GM12878 (cell line): ENCODE results near the gene KLHL10. TPM values are rescaled to one million over a fixed set of nuclear protein-coding genes. Genes with fewer than 3 reads are reported as not detected.

Experiments
- ATAC-seq: fragments of 200-7000 bp; cut with Tn5 transposase; 3 replicates; pipeline ENCODE4 v1.9.1; 2020; ENCODE audit warnings: mild to moderate bottlenecking, moderate library complexity
- BruUV-seq: library from RNA; stranded (reverse); fragments of 400-500 nt; replicated peaks from 2 replicates; lab custom pipeline; 2021; lab: Mats Ljungman, UMichigan
- CTCF ChIA-PET: fragments of 300-600 bp; sonication (Branson Sonifier 250); formaldehyde crosslinking; extraction: SDS; loops from one replicate; lab custom pipeline; 2021; ENCODE audit warnings: inconsistent platforms; lab: Yijun Ruan, JAX
- POLR2A ChIA-PET: fragments of 350-600 bp; formaldehyde crosslinking; extraction: SDS; loops from one replicate; lab custom pipeline; 2021; ENCODE audit warnings: inconsistent platforms; lab: Charles Lee
- RAD21 ChIA-PET: fragments of 300-600 bp; sonication (Branson Sonifier 250); formaldehyde crosslinking; loops from one replicate; lab custom pipeline; 2023; ENCODE audit warnings: antibody characterized with exemption; ENCODE audit not compliant: unreplicated experiment; lab: Charles Lee
- SMC1A ChIA-PET: fragments of 300-600 bp; sonication (Branson Sonifier 250); formaldehyde crosslinking; loops from one replicate; lab custom pipeline; 2023; ENCODE audit not compliant: unreplicated experiment, uncharacterized antibody; lab: Charles Lee
- DNase-seq: peaks from one replicate; pipeline ENCODE4 v3.0.0-alpha.2; 2011; ENCODE audit warnings: low read depth, low spot score
- FAIRE-seq: peaks from 3 replicates; lab custom pipeline; 2011; peaks lifted over from hg19 to GRCh38; lab: Jason Lieb, UNC
- H2AFZ ChIP-seq: 2 replicates; pipeline ENCODE4 v1.6.0; 2011; ENCODE audit warnings: low read depth, low read length, control low read depth; ENCODE audit not compliant: control insufficient read depth
- H3K27ac ChIP-seq: 2 replicates; pipeline ENCODE4 v1.5.1; 2011; ENCODE audit warnings: control low read depth; ENCODE audit not compliant: control insufficient read depth, insufficient read depth
- H3K27me3 ChIP-seq, 2 experiments: replicated peaks in 1 of 2; 2 replicates each; pipeline versions ENCODE4 v1.6.0 to v1.6.1; 2011; ENCODE audit warnings: low read length in 1 of 2; ENCODE audit not compliant: control insufficient read depth in 2 of 2, insufficient read depth in 2 of 2
- H3K36me3 ChIP-seq, 2 experiments: 2 replicates each; pipeline ENCODE4 v1.5.1; 2011; ENCODE audit warnings: low read length in 1 of 2; ENCODE audit not compliant: control insufficient read depth in 2 of 2, insufficient read depth in 2 of 2
- H3K4me1 ChIP-seq: 2 replicates; pipeline ENCODE4 v1.6.1; 2011; ENCODE audit warnings: mild to moderate bottlenecking, low read length, moderate library complexity, mixed read lengths; ENCODE audit not compliant: control insufficient read depth, insufficient read depth
- H3K4me2 ChIP-seq: 2 replicates; pipeline ENCODE4 v1.6.0; 2011; ENCODE audit warnings: control low read depth; ENCODE audit not compliant: control insufficient read depth, insufficient read depth
- H3K4me3 ChIP-seq: fragments of 200-600 bp; sonication (generic); 2 replicates; pipeline ENCODE4 v1.5.1; 2016
- H3K79me2 ChIP-seq: 2 replicates; pipeline ENCODE4 v1.6.0; 2011; ENCODE audit warnings: low read length; ENCODE audit not compliant: control insufficient read depth, insufficient read depth
- H3K9ac ChIP-seq: 2 replicates; pipeline ENCODE4 v1.8.0; 2011; ENCODE audit warnings: low read length, control low read depth, mixed read lengths; ENCODE audit not compliant: control insufficient read depth, insufficient read depth
- H3K9me3 ChIP-seq: replicated peaks from 3 replicates; pipeline ENCODE4 v1.5.1; 2011; ENCODE audit warnings: mild to moderate bottlenecking, low read length; ENCODE audit not compliant: control insufficient read depth, insufficient read depth
- H4K20me1 ChIP-seq: 2 replicates; pipeline ENCODE4 v1.6.0; 2011; ENCODE audit not compliant: control insufficient read depth, insufficient read depth
- CHD2 ChIP-seq: IDR thresholded peaks from 2 replicates; pipeline ENCODE4 v1.6.1; 2011; ENCODE audit warnings: low read depth, low read length, improper control_type of control experiment, borderline replicate concordance
- FOXM1 ChIP-seq: IDR thresholded peaks from 2 replicates; pipeline ENCODE4 v1.6.1; 2012; ENCODE audit warnings: low read depth, mild to moderate bottlenecking, inconsistent platforms, low read length, moderate library complexity
- GATAD2B ChIP-seq: fragments of 450-650 bp; conservative IDR thresholded peaks from 2 replicates; pipeline ENCODE4 v1.6.1; 2017; ENCODE audit warnings: low read depth, mild to moderate bottlenecking, moderate library complexity
- JUNB ChIP-seq: IDR thresholded peaks from 2 replicates; pipeline ENCODE4 v1.6.1; 2016; ENCODE audit warnings: antibody characterized with exemption, mild to moderate bottlenecking
- NFIC ChIP-seq: IDR thresholded peaks from 2 replicates; pipeline ENCODE4 v1.6.1; 2012; ENCODE audit warnings: low read depth, mild to moderate bottlenecking, inconsistent platforms, low read length, moderate library complexity
- NR2F1 ChIP-seq: fragments of 450-650 bp; conservative IDR thresholded peaks from 2 replicates; pipeline ENCODE4 v1.6.1; 2017; ENCODE audit warnings: mild to moderate bottlenecking
- NRF1 ChIP-seq: conservative IDR thresholded peaks from 2 replicates; pipeline ENCODE4 v1.6.1; 2011; ENCODE audit warnings: mild to moderate bottlenecking, low read depth, low read length, improper control_type of control experiment
- PML ChIP-seq: IDR thresholded peaks from 2 replicates; pipeline ENCODE4 v1.6.1; 2012; ENCODE audit warnings: low read length, inconsistent platforms
- RCOR1 ChIP-seq: conservative IDR thresholded peaks from 2 replicates; pipeline ENCODE4 v1.6.1; 2012; ENCODE audit warnings: low read depth, low read length, improper control_type of control experiment
- SIX5 ChIP-seq: IDR thresholded peaks from 2 replicates; pipeline ENCODE4 v1.6.1; 2011; ENCODE audit warnings: mild to moderate bottlenecking, low read depth, low read length, moderate library complexity; ENCODE audit not compliant: severe bottlenecking
- SRF ChIP-seq, 2 experiments: IDR thresholded peaks; 2 replicates each; pipeline ENCODE4 v1.6.1; 2011; ENCODE audit warnings: low read depth in 2 of 2, low read length in 2 of 2, mild to moderate bottlenecking in 1 of 2, moderate library complexity in 1 of 2
- SUZ12 ChIP-seq: fragments of 200-600 bp; sonication (generic); IDR thresholded peaks from one replicate; pipeline ENCODE4 v1.6.1; 2018; ENCODE audit warnings: antibody characterized with exemption, mild to moderate bottlenecking; ENCODE audit not compliant: unreplicated experiment
- ZZZ3 ChIP-seq: IDR thresholded peaks from 2 replicates; pipeline ENCODE4 v1.6.1; 2011; ENCODE audit warnings: low read depth; ENCODE audit not compliant: control insufficient read depth, insufficient read length
- WGBS: methylation state at CpG from one replicate; pipeline ENCODE4 v1.1.6; 2016; ENCODE audit warnings: low lambda C conversion rate; ENCODE audit not compliant: insufficient replicate concordance, insufficient coverage; ENCODE audit errors: missing lambda C conversion rate; 5-methylcytosine and 5-hydroxymethylcytosine counted together
- in situ Hi-C: fragments of 300-500 bp; cut with MboI; formaldehyde crosslinking; loops from 9 replicates; pipeline ENCODE4 v1.14.3; 2018; ENCODE audit warnings: mixed read lengths
- intact Hi-C: fragments of 100-400 bp; cut with micrococcal nuclease; formaldehyde crosslinking; loops from one replicate; pipeline ENCODE4 v1.14.2; 2022; ENCODE audit not compliant: unreplicated experiment
- polyA plus RNA-seq, 11 experiments: library from polyadenylated mRNA; depleted of rRNA in 4 of 11; unstranded in 6 of 11; stranded (reverse) in 5 of 11; fragments of >200 nt; fragmentation: Nextera tagmentation in 4 of 11; fragmentation: Illumina TruSeq in 1 of 11; extraction: Ambion mirVana in 4 of 11; extraction: Trizol in 1 of 11; gene quantifications; 1 replicate in 1 of 11; 2 replicates in 10 of 11; pipeline versions ENCODE4 v1.2.1 to v1.2.3, GENCODE V29; 2011 to 2016; ENCODE audit warnings: inconsistent platforms in 2 of 11, missing spikeins in 2 of 11, low read depth in 1 of 11
- total RNA-seq, 4 experiments: library from RNA; depleted of rRNA in 3 of 4; stranded (reverse); fragments of >200 nt in 3 of 4; fragmentation: Illumina TruSeq in 1 of 4; extraction: Trizol in 1 of 4; gene quantifications; 2 replicates each; pipeline versions ENCODE4 v1.2.1 to v1.2.3, GENCODE V29; 2013 to 2021
- TF ChIP-seq, protein P1 (sequence below): IDR thresholded peaks from 2 replicates; pipeline ENCODE4 v1.6.1; 2012; ENCODE audit warnings: low read depth, low read length, improper control_type of control experiment
- TF ChIP-seq, protein P2 (sequence below): fragments of 450-650 bp; IDR thresholded peaks from 2 replicates; pipeline ENCODE4 v1.6.1; 2017; ENCODE audit warnings: mild to moderate bottlenecking, moderate library complexity
- TF ChIP-seq, protein P3 (sequence below): fragments of 450-650 bp; IDR thresholded peaks from 2 replicates; pipeline ENCODE4 v1.6.1; 2017; ENCODE audit warnings: mild to moderate bottlenecking

KLHL10 gene
- total and polyA plus RNA-seq, 10 of the 15 experiments (the other 5 are each of a cell fraction or from before 2014, with no cell fraction given): 0.13 to 0.62 (median 0.20) TPM; not detected in 4

- SMC1A ChIA-PET: interaction anchor here (1.3 to 2.0 kb wide), 3 partner anchors 12 to 27 kb away, joined by 3 to 4 read pairs (median 4); no protein-coding TSS in a partner anchor
- Histone ChIP-seq H3K27ac (peak within 1 kb of the TSS; percentile 55), H3K9ac (peak within 1 kb of the TSS; percentile 89), H3K4me3 (peak within 1 kb of the TSS; percentile 92), H3K4me1 (peaks cover 9% of the 10 kb centered on the region; the same call in 1 of the 2 replicates), H2AFZ (peak within 1 kb of the TSS; percentile 90), H4K20me1 (no peaks in the 10 kb centered on the region), H3K4me2 (peak within 1 kb of the TSS; percentile 95), H3K79me2 (peaks cover 2% of the 10 kb centered on the region), H3K36me3 (no peaks in the 10 kb centered on the region), H3K9me3 (no peaks in the 10 kb centered on the region), H3K27me3 (no peaks in the 10 kb centered on the region)
- DNase-seq (no peak), FAIRE-seq (no peak), ATAC-seq (peak; percentile 94)
- CTCF ChIA-PET: interaction anchor here (0.9 to 1.7 kb wide), 3 partner anchors 12 to 124 kb away, joined by 3 to 5 read pairs (median 3); no protein-coding TSS in a partner anchor
- POLR2A ChIA-PET: interaction anchor here (0.6 to 1.9 kb wide), 5 partner anchors 14 to 694 kb away, joined by 3 to 6 read pairs (median 4); partner anchors contain the start of gene KLHL11
- in situ Hi-C loops: no loop called here
- intact Hi-C loops: no loop called here
- no TSS peak for BruUV-seq
- WGBS: 3% methylated on average over 43 of the region's 72 CpGs
- RAD21 ChIA-PET: no interaction called here
- no peak for TF ChIP-seq ZZZ3
- no peak for TF ChIP-seq CHD2
- no peak for TF ChIP-seq NFIC
- peak; percentile 30; the same call in 1 of the 2 replicates for TF ChIP-seq NRF1
- no peak for TF ChIP-seq RCOR1
- TF ChIP-seq GATAD2B: peak; percentile 51
- TF ChIP-seq PML: no peak
- TF ChIP-seq NR2F1: peak; percentile 34; the same call in 1 of the 2 replicates
- peak; percentile 18 to 77; a peak in 2 of 4 replicates for TF ChIP-seq SRF (IDR thresholded peaks at IDR 0.05; ENCODE audit: low read depth in 2 of 2, low read length in 2 of 2)
- TF ChIP-seq, protein P1, sequence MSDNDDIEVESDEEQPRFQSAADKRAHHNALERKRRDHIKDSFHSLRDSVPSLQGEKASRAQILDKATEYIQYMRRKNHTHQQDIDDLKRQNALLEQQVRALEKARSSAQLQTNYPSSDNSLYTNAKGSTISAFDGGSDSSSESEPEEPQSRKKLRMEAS: no peak
- TF ChIP-seq, protein P2, sequence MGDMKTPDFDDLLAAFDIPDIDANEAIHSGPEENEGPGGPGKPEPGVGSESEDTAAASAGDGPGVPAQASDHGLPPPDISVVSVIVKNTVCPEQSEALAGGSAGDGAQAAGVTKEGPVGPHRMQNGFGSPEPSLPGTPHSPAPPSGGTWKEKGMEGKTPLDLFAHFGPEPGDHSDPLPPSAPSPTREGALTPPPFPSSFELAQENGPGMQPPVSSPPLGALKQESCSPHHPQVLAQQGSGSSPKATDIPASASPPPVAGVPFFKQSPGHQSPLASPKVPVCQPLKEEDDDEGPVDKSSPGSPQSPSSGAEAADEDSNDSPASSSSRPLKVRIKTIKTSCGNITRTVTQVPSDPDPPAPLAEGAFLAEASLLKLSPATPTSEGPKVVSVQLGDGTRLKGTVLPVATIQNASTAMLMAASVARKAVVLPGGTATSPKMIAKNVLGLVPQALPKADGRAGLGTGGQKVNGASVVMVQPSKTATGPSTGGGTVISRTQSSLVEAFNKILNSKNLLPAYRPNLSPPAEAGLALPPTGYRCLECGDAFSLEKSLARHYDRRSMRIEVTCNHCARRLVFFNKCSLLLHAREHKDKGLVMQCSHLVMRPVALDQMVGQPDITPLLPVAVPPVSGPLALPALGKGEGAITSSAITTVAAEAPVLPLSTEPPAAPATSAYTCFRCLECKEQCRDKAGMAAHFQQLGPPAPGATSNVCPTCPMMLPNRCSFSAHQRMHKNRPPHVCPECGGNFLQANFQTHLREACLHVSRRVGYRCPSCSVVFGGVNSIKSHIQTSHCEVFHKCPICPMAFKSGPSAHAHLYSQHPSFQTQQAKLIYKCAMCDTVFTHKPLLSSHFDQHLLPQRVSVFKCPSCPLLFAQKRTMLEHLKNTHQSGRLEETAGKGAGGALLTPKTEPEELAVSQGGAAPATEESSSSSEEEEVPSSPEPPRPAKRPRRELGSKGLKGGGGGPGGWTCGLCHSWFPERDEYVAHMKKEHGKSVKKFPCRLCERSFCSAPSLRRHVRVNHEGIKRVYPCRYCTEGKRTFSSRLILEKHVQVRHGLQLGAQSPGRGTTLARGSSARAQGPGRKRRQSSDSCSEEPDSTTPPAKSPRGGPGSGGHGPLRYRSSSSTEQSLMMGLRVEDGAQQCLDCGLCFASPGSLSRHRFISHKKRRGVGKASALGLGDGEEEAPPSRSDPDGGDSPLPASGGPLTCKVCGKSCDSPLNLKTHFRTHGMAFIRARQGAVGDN: peak; percentile 47
- no peak for TF ChIP-seq JUNB
- TF ChIP-seq SUZ12: no peak
- TF ChIP-seq, protein P3, sequence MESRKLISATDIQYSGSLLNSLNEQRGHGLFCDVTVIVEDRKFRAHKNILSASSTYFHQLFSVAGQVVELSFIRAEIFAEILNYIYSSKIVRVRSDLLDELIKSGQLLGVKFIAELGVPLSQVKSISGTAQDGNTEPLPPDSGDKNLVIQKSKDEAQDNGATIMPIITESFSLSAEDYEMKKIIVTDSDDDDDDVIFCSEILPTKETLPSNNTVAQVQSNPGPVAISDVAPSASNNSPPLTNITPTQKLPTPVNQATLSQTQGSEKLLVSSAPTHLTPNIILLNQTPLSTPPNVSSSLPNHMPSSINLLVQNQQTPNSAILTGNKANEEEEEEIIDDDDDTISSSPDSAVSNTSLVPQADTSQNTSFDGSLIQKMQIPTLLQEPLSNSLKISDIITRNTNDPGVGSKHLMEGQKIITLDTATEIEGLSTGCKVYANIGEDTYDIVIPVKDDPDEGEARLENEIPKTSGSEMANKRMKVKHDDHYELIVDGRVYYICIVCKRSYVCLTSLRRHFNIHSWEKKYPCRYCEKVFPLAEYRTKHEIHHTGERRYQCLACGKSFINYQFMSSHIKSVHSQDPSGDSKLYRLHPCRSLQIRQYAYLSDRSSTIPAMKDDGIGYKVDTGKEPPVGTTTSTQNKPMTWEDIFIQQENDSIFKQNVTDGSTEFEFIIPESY: no peak
- no peak for TF ChIP-seq FOXM1
- no peak for TF ChIP-seq SIX5
Measured at GRCh38 chr17:41835800-41836549, 1.6 kb upstream of the KLHL10 start, which contains the start of gene NT5C3B. NT5C3B (minus strand) TSS chr17:41836232; CDS start chr17:41836193, 39 bp downstream.
